Endothelial cell of umbilical vein (primary cell): Measurements from ENCODE around the gene WFIKKN2.

Source experiments
- EZH2 ChIP-seq: IDR thresholded peaks from 2 replicates; pipeline ENCODE4 v1.6.1; 2012; ENCODE audit warnings: borderline replicate concordance, low read depth, mild to moderate bottlenecking, moderate library complexity, low read length, inconsistent platforms; ENCODE audit not compliant: severe bottlenecking
- POLR2A ChIP-seq: IDR thresholded peaks from 2 replicates; pipeline ENCODE4 v1.6.1; 2012; ENCODE audit warnings: low read depth, mild to moderate bottlenecking, control low read depth, low read length
- POLR2AphosphoS5 ChIP-seq: IDR thresholded peaks from 2 replicates; pipeline ENCODE4 v1.6.1; 2012; ENCODE audit warnings: low read depth, mild to moderate bottlenecking, control low read depth, low read length, moderate library complexity; ENCODE audit not compliant: insufficient read depth

GRCh38 chr17:50824429-50824828 is 11.0 kb upstream of the WFIKKN2 start:
- TF ChIP-seq POLR2AphosphoS5 (no peak), POLR2A (no peak), EZH2 (no peak)
